HL-60 (cell line): ENCODE data around the gene SCUBE2.

ENCODE experiments used
- GABPA ChIP-seq: IDR thresholded peaks from 2 replicates; pipeline ENCODE4 v1.6.1; 2012; ENCODE audit warnings: low read depth
- TF ChIP-seq, protein P1 (sequence below): IDR thresholded peaks from one replicate; pipeline ENCODE4 v1.5.1; 2011; ENCODE audit warnings: low read length, control low read depth, inconsistent platforms; ENCODE audit not compliant: insufficient read depth
- TF ChIP-seq, protein P2 (sequence below): IDR thresholded peaks from 2 replicates; pipeline ENCODE4 v1.6.1; 2012; ENCODE audit warnings: low read depth; ENCODE audit not compliant: insufficient replicate concordance

DNA sequence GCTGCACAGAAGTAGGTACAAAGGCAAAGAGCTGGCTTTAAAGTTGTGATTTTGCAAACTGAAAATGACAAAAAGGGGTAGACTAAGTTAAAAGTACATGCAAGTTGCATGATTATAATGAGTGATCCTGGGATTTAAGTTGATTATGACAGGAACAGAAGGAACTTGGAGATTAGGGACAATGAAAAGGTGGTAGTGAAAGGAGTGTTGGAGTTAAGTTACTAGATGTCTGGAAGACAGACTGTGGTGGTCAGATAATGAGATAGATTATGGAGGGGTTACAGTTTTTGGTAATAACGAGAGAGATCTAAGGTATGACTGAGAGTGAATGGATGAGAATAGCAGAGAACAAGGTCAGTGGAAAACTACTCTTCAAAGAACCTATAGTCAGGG is 119.5 kb downstream of the SCUBE2 start:
- TF ChIP-seq, protein P1, sequence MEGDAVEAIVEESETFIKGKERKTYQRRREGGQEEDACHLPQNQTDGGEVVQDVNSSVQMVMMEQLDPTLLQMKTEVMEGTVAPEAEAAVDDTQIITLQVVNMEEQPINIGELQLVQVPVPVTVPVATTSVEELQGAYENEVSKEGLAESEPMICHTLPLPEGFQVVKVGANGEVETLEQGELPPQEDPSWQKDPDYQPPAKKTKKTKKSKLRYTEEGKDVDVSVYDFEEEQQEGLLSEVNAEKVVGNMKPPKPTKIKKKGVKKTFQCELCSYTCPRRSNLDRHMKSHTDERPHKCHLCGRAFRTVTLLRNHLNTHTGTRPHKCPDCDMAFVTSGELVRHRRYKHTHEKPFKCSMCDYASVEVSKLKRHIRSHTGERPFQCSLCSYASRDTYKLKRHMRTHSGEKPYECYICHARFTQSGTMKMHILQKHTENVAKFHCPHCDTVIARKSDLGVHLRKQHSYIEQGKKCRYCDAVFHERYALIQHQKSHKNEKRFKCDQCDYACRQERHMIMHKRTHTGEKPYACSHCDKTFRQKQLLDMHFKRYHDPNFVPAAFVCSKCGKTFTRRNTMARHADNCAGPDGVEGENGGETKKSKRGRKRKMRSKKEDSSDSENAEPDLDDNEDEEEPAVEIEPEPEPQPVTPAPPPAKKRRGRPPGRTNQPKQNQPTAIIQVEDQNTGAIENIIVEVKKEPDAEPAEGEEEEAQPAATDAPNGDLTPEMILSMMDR: no peak
- TF ChIP-seq GABPA: no peak
- TF ChIP-seq, protein P2, sequence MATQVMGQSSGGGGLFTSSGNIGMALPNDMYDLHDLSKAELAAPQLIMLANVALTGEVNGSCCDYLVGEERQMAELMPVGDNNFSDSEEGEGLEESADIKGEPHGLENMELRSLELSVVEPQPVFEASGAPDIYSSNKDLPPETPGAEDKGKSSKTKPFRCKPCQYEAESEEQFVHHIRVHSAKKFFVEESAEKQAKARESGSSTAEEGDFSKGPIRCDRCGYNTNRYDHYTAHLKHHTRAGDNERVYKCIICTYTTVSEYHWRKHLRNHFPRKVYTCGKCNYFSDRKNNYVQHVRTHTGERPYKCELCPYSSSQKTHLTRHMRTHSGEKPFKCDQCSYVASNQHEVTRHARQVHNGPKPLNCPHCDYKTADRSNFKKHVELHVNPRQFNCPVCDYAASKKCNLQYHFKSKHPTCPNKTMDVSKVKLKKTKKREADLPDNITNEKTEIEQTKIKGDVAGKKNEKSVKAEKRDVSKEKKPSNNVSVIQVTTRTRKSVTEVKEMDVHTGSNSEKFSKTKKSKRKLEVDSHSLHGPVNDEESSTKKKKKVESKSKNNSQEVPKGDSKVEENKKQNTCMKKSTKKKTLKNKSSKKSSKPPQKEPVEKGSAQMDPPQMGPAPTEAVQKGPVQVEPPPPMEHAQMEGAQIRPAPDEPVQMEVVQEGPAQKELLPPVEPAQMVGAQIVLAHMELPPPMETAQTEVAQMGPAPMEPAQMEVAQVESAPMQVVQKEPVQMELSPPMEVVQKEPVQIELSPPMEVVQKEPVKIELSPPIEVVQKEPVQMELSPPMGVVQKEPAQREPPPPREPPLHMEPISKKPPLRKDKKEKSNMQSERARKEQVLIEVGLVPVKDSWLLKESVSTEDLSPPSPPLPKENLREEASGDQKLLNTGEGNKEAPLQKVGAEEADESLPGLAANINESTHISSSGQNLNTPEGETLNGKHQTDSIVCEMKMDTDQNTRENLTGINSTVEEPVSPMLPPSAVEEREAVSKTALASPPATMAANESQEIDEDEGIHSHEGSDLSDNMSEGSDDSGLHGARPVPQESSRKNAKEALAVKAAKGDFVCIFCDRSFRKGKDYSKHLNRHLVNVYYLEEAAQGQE: no peak
